ENCODE measurements around the gene TIMM22. TPM values are rescaled to one million over a fixed set of nuclear protein-coding genes. Genes with fewer than 3 reads are reported as not detected.
"Not testable (repeated sequence)": the region's sequence is repeated elsewhere in the genome, so short reads cannot be mapped to it uniquely, and the experiment has no call there.

Gene TIMM22
- total RNA-seq: 16.8 and 20.3 TPM in 2 replicates

GRCh38 chr17:996554-997344 is at the start of gene TIMM22:
TSS of gene TIMM22 (plus strand) at chr17:997129. CDS start at chr17:997143, 14 bp downstream.
- H3K4me3 ChIP-seq (ENCODE audit: low read depth, low read length): peak within 1 kb of the TSS; percentile 100
- DNase-seq (ENCODE audit: low read depth): peak; percentile 99
- TF ChIP-seq CTCF (IDR thresholded peaks at IDR 0.05; ENCODE audit: insufficient read depth, low read depth, low read length): peak; percentile 92

GRCh38 chr17:948284-948852 is 48.6 kb upstream of the TIMM22 start:
- H3K4me3 ChIP-seq (ENCODE audit: low read depth, low read length): no peak overlapping the region
- DNase-seq (ENCODE audit: low read depth): peak; percentile 80
- TF ChIP-seq CTCF (IDR thresholded peaks at IDR 0.05; ENCODE audit: insufficient read depth, low read depth, low read length): no peak

GRCh38 chr17:949623-950303 is 47.2 kb upstream of the TIMM22 start:
- no peak overlapping the region for H3K4me3 ChIP-seq (ENCODE audit: low read depth, low read length)
- DNase-seq (ENCODE audit: low read depth): no peak
- TF ChIP-seq CTCF (IDR thresholded peaks at IDR 0.05; ENCODE audit: insufficient read depth, low read depth, low read length): no peak

GRCh38 chr17:951325-952132 is 45.4 kb upstream of the TIMM22 start:
- peak; percentile 12 for TF ChIP-seq CTCF (IDR thresholded peaks at IDR 0.05; ENCODE audit: insufficient read depth, low read depth, low read length)
- H3K4me3 ChIP-seq (ENCODE audit: low read depth, low read length): peak overlapping the region; percentile 33
- peak; percentile 88 for DNase-seq (ENCODE audit: low read depth)

DNA sequence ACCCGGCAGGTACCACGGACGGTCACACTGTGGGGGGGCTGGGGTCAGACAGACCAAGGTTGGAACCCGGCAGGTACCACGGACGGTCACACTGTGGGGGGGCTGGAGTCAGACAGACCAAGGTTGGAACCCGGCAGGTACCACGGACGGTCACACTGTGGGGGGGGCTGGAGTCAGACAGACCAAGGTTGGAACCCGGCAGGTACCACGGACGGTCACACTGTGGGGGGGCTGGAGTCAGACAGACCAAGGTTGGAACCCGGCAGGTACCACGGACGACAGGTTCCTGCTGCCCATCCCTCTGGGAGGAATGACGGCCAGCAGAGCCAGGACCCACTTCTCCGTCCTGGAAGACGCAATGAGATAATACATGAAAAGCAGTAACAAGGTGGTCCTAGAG is 44.3 kb upstream of the TIMM22 start:
- not testable (repeated sequence) for DNase-seq (ENCODE audit: low read depth); H3K4me3 ChIP-seq (ENCODE audit: low read depth, low read length)

DNA sequence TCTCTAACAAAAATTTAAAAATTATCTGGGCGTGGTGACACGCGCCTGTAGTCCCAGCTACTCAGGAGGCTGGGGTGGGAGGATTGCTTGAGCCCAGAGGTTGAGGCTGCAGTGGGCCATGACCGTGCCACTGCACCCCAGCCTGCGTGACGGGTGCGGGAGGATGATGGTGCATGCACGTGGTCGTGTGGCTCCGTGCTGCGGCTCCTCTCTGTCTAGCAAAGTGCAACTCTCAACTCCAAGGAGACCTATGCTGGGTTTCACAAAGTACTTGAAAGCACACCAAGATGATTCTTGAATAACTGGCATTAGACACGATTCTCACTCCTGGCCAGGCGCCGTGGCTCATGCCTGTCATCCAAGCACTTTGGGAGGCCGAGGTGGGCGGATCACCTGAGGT is 43.2 kb upstream of the TIMM22 start:
- DNase-seq (ENCODE audit: low read depth): no peak
- no peak for TF ChIP-seq CTCF (IDR thresholded peaks at IDR 0.05; ENCODE audit: insufficient read depth, low read depth, low read length)
- H3K4me3 ChIP-seq (ENCODE audit: low read depth, low read length): no peak overlapping the region
